ENCODE data around the gene SRSF1. TPM values are rescaled to one million over a fixed set of nuclear protein-coding genes. Genes with fewer than 3 reads are reported as not detected.

The SRSF1 gene
- total RNA-seq, 2 experiments from 2014 or later: 325 to 326 TPM

- peak overlapping the region; percentile 99 for H3K4me3 Mint-ChIP-seq
- peak; percentile 74 for DNase-seq
Measured at GRCh38 chr17:58006560-58006923, 504 bp downstream of the SRSF1 start.

GRCh38 chr17:58005728-58006559 is 1.1 kb downstream of the SRSF1 start:
- peak overlapping the region; percentile 99 for H3K4me3 Mint-ChIP-seq
- peaks cover 60% of the 10 kb centered on the region for H3K36me3 Mint-ChIP-seq
- intact Hi-C loops (cut with micrococcal nuclease): loop anchor here (2.0 to 5.0 kb wide), 3 partner anchors 151 to 1149 kb away; partner anchors contain the start of genes PRR11 and SKA2
- ChIA-PET POLR2A (interaction anchor here (1.0 to 4.0 kb wide), 8 partner anchors 10 to 334 kb away, joined by 3 to 32 read pairs (median 15); partner anchors contain the start of genes DYNLL2, MRPS23 and VEZF1), CTCF (interaction anchor here (1.0 to 2.9 kb wide), 6 partner anchors 10 to 173 kb away, joined by 3 to 27 read pairs (median 4); partner anchors contain the start of genes DYNLL2 and MRPS23)
- H3K27ac Mint-ChIP-seq: peak overlapping the region; percentile 100
- H3K9me3 Mint-ChIP-seq: no peaks in the 10 kb centered on the region
- DNase-seq: no peak
- H3K27me3 Mint-ChIP-seq: no peaks in the 10 kb centered on the region
- H3K4me1 Mint-ChIP-seq (ENCODE audit: low read depth): peaks cover 58% of the 10 kb centered on the region

More at GRCh38 chr17:58006560-58006923, 504 bp downstream of the SRSF1 start:
- H3K36me3 Mint-ChIP-seq: peaks cover 60% of the 10 kb centered on the region
- peak overlapping the region; percentile 100 for H3K27ac Mint-ChIP-seq
- ChIA-PET CTCF (interaction anchor here (1.0 to 2.9 kb wide), 7 partner anchors 10 to 173 kb away, joined by 3 to 27 read pairs (median 4); partner anchors contain the start of genes DYNLL2 and MRPS23), POLR2A (interaction anchor here (1.0 to 4.0 kb wide), 12 partner anchors 7 to 338 kb away, joined by 3 to 32 read pairs (median 10); partner anchors contain the start of genes DYNLL2, MRPS23 and VEZF1)
- H3K4me1 Mint-ChIP-seq (ENCODE audit: low read depth): peaks cover 52% of the 10 kb centered on the region
- no peaks in the 10 kb centered on the region for H3K9me3 Mint-ChIP-seq
- intact Hi-C loops (cut with micrococcal nuclease): loop anchor here (2.0 to 5.0 kb wide), 3 partner anchors 151 to 1148 kb away; partner anchors contain the start of genes PRR11 and SKA2
- H3K27me3 Mint-ChIP-seq: no peaks in the 10 kb centered on the region

GRCh38 chr17:58005031-58005727 is 1.9 kb downstream of the SRSF1 start:
- Mint-ChIP-seq H3K27me3 (no peaks in the 10 kb centered on the region), H3K27ac (peak overlapping the region; percentile 100), H3K36me3 (peaks cover 57% of the 10 kb centered on the region), H3K4me3 (peak overlapping the region; percentile 99), H3K9me3 (no peaks in the 10 kb centered on the region), H3K4me1 (ENCODE audit: low read depth) (peaks cover 66% of the 10 kb centered on the region)
- intact Hi-C loops (cut with micrococcal nuclease): loop anchor here (5.0 kb wide), 1 partner anchor 152 kb away; no protein-coding TSS in a partner anchor
- POLR2A ChIA-PET: interaction anchor here (2.8 to 4.0 kb wide), 4 partner anchors 9 to 156 kb away, joined by 20 to 32 read pairs (median 24); partner anchors contain the start of genes DYNLL2, MRPS23 and VEZF1
- CTCF ChIA-PET: interaction anchor here (2.0 to 2.9 kb wide), 3 partner anchors 9 to 148 kb away, joined by 4 to 27 read pairs (median 9); no protein-coding TSS in a partner anchor
- no peak for DNase-seq

- Mint-ChIP-seq H3K4me1 (ENCODE audit: low read depth) (peaks cover 73% of the 10 kb centered on the region), H3K4me3 (peak overlapping the region; percentile 99), H3K27me3 (no peaks in the 10 kb centered on the region), H3K36me3 (peaks cover 56% of the 10 kb centered on the region), H3K9me3 (no peaks in the 10 kb centered on the region), H3K27ac (peak overlapping the region; percentile 74)
- intact Hi-C loops (cut with micrococcal nuclease): no loop called here
- CTCF ChIA-PET: no interaction called here
- no peak for DNase-seq
- POLR2A ChIA-PET: no interaction called here
Measured at GRCh38 chr17:58004060-58004459, 3.0 kb downstream of the SRSF1 start.

GRCh38 chr17:58002973-58003372 is 4.1 kb downstream of the SRSF1 start:
- intact Hi-C loops (cut with micrococcal nuclease): no loop called here
- POLR2A ChIA-PET: interaction anchor here (1.7 to 1.9 kb wide), 2 partner anchors 10 to 80 kb away, joined by 3 to 6 read pairs; partner anchors contain the start of gene DYNLL2
- no peak for DNase-seq
- Mint-ChIP-seq H3K27me3 (no peaks in the 10 kb centered on the region), H3K27ac (peak overlapping the region; percentile 28), H3K4me3 (peak overlapping the region; percentile 28), H3K4me1 (ENCODE audit: low read depth) (peaks cover 74% of the 10 kb centered on the region), H3K36me3 (peaks cover 60% of the 10 kb centered on the region), H3K9me3 (no peaks in the 10 kb centered on the region)
- CTCF ChIA-PET: interaction anchor here (0.7 to 10.7 kb wide), 4 partner anchors 9 to 170 kb away, joined by 3 to 170 read pairs (median 4); no protein-coding TSS in a partner anchor

GRCh38 chr17:58002154-58002948 is 4.7 kb downstream of the SRSF1 start:
- H3K9me3 Mint-ChIP-seq: no peaks in the 10 kb centered on the region
- no peaks in the 10 kb centered on the region for H3K27me3 Mint-ChIP-seq
- H3K4me1 Mint-ChIP-seq (ENCODE audit: low read depth): peaks cover 77% of the 10 kb centered on the region
- ChIA-PET CTCF (interaction anchor here (1.2 to 10.7 kb wide), 3 partner anchors 11 to 170 kb away, joined by 3 to 170 read pairs (median 4); no protein-coding TSS in a partner anchor), POLR2A (interaction anchor here (1.3 to 2.8 kb wide), 4 partner anchors 9 to 81 kb away, joined by 3 to 9 read pairs (median 5); partner anchors contain the start of genes DYNLL2 and VEZF1)
- H3K4me3 Mint-ChIP-seq: peak overlapping the region; percentile 28
- intact Hi-C loops (cut with micrococcal nuclease): no loop called here
- peaks cover 64% of the 10 kb centered on the region for H3K36me3 Mint-ChIP-seq
- H3K27ac Mint-ChIP-seq: peak overlapping the region; percentile 50
- no peak for DNase-seq

GRCh38 chr17:58001461-58002124 is 5.5 kb downstream of the SRSF1 start:
- intact Hi-C loops (cut with micrococcal nuclease): no loop called here
- no peaks in the 10 kb centered on the region for H3K9me3 Mint-ChIP-seq
- H3K4me3 Mint-ChIP-seq: no peak overlapping the region
- H3K27me3 Mint-ChIP-seq: no peaks in the 10 kb centered on the region
- peak overlapping the region; percentile 13 for H3K27ac Mint-ChIP-seq
- ChIA-PET POLR2A (interaction anchor here (0.8 to 2.8 kb wide), 5 partner anchors 8 to 81 kb away, joined by 3 to 9 read pairs (median 4); partner anchors contain the start of genes DYNLL2 and VEZF1), CTCF (interaction anchor here (0.6 to 10.7 kb wide), 8 partner anchors 11 to 1195 kb away, joined by 3 to 170 read pairs (median 10); partner anchors contain the start of genes DYNLL2 and MRPS23)
- no peak for DNase-seq
- H3K36me3 Mint-ChIP-seq: peaks cover 61% of the 10 kb centered on the region
- peaks cover 84% of the 10 kb centered on the region for H3K4me1 Mint-ChIP-seq (ENCODE audit: low read depth)

- H3K4me3 Mint-ChIP-seq: no peak overlapping the region
- H3K36me3 Mint-ChIP-seq: peaks cover 44% of the 10 kb centered on the region
- no peaks in the 10 kb centered on the region for H3K9me3 Mint-ChIP-seq
- peaks cover 92% of the 10 kb centered on the region for H3K4me1 Mint-ChIP-seq (ENCODE audit: low read depth)
- intact Hi-C loops (cut with micrococcal nuclease): loop anchor here (1.0 to 2.0 kb wide), 3 partner anchors 8 to 149 kb away; partner anchors contain the start of genes MRPS23 and SRSF1
- POLR2A ChIA-PET: interaction anchor here (1.0 to 2.8 kb wide), 9 partner anchors 8 to 333 kb away, joined by 3 to 13 read pairs (median 7); partner anchors contain the start of genes DYNLL2, MRPS23, SRSF1 and VEZF1
- CTCF ChIA-PET: interaction anchor here (0.5 to 10.7 kb wide), 51 partner anchors 7 to 500 kb away, joined by 3 to 170 read pairs (median 4); partner anchors contain the start of genes CUEDC1, DYNLL2, MRPS23 and SRSF1
- peak overlapping the region; percentile 93 for H3K27ac Mint-ChIP-seq
- no peak for DNase-seq
- H3K27me3 Mint-ChIP-seq: no peaks in the 10 kb centered on the region
Measured at GRCh38 chr17:57999496-58000017, 7.5 kb downstream of the SRSF1 start.

GRCh38 chr17:57999010-57999495 is 8.0 kb downstream of the SRSF1 start:
- Mint-ChIP-seq H3K27me3 (no peaks in the 10 kb centered on the region), H3K36me3 (peaks cover 38% of the 10 kb centered on the region), H3K27ac (peak overlapping the region; percentile 93), H3K4me3 (no peak overlapping the region), H3K4me1 (ENCODE audit: low read depth) (peaks cover 92% of the 10 kb centered on the region), H3K9me3 (no peaks in the 10 kb centered on the region)
- ChIA-PET POLR2A (interaction anchor here (1.0 to 2.2 kb wide), 8 partner anchors 8 to 333 kb away, joined by 3 to 13 read pairs (median 6); partner anchors contain the start of genes MRPS23, SRSF1 and VEZF1), CTCF (interaction anchor here (0.5 to 10.7 kb wide), 45 partner anchors 8 to 500 kb away, joined by 3 to 170 read pairs (median 4); partner anchors contain the start of genes MRPS23, SRSF1 and VEZF1)
- intact Hi-C loops (cut with micrococcal nuclease): loop anchor here (1.0 to 2.0 kb wide), 3 partner anchors 8 to 148 kb away; partner anchors contain the start of genes MRPS23 and SRSF1
- DNase-seq: no peak
